ENCODE measurements around the gene EHF.
"Not testable (repeated sequence)": the region's sequence is repeated elsewhere in the genome, so short reads cannot be mapped to it uniquely, and the experiment has no call there.

The EHF gene

DNA sequence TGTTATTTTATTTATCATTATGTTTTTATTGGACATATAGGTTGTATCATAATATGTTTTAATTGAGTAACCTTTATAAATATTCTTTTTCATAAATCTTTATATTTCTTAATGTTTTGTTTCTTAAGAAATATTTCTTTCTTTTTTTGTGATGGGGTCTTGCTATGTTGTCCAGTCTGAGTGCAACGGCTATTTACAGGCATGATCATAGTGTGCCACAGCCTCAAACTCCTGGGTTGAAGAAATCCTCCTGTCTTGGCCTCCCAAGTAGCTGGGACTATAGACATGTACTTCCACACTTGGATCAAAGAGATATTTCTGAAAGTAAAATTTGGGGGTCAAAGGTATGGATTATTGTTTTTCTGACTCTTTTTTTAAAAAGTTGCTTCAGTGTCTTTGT, 53.1 kb downstream of the EHF start:
- no peak for DNase-seq

DNA sequence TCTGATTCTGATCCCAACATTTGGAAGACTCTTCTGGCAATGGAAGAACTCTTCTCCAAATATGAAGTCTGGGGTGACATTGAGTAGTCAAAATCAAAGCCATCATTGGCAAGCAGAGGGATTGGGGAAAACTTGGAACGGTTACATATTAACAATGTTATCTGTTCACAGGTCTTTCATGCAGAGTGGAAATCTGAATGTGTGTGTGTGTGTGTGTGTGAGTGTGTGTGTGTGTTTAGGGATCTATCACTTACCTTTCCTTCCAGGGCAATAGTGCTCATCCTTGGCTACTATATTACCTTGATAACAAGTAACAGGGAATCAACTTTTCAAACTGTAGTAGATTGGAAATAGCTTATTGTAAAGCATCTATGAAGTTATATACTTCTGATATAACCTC, 55.3 kb downstream of the EHF start:
- DNase-seq = no peak

DNA sequence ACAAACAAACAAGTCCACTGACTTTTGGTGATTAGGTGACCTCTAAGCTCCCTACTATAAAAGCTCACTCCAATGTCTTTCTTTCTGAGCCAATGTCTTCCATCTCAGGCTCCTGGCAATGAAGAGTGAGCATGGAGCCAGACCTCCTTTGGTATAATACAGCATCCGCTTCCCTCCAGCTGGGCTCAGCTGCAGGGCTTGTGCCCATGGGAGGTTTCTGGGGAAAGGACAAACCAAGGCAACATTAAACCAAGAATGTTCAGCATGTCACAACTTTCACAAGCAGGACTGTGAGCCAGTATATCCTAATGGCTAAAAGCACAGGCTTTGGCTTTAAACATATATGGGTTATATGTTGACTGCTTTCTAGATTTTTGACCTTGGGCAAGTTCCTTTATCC, 58.8 kb downstream of the EHF start:
- no peak for DNase-seq

DNA sequence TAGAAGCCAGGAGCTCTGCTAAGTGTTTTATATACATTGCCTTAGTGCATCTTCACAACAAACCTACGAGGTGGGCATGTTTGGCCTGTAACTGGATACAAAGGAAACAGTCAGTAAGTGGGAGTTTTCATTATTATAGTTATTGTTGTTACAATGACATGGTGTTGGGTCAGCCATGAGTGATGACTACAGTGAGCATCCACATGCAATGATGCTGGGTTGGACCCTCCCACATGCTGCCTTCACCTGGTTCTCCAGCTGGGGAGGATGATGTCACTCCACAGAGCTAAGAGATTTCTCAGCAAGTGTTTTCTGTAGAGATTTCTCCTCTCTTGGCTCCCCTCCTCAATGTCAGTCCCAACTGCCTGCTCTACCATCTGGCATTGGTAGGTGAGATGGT, 59.3 kb downstream of the EHF start:
- DNase-seq = no peak

DNA sequence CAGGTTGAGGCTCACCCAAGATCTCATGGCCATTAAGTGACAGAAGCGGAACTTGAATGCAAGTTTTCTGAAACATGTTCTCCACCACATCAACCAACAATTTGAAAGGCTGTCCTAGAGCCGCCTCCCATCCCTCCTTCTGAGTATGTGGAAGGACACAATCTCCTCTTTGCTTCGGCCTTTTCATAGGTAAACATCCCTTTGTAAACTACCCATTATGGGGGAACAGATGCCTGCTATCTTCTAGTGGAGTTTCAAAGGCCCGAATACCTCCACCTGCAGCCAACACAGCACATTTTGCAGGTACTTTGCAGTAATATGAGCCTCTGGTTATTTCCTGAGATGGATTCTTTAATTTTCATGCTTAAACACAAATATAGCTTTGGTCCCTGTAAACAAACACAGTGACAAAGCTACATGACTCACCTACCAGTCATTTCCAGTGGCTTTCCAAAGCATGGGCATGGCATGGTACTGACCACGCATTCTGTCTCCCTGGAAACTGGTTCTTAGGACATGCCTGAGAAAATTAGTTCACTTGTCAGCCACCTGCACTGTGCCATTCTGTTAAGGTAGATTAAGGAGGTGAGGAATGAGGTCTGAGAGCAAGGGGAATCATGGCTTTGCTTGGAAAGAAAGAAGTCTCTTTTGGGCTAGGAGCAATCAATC, 60.2 kb downstream of the EHF start:
- DNase-seq = no peak

DNA sequence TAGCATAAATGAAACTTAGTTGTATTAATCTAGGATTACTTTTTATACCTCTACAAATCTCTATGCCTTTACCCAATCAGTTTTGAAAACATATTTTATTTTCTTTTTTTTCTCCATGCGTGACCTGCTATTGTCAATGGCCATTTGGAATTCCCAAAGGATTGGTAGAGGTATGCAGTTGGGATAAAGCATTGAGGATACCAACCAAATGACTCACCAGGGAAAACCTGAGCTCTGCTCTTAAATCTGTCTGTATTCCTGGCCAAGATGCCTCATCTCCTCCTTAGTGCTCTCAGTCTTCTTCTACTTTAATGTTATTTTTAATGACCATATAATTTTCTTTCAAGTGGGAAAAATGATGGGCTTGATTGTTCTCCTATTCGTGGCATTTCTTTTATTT, 61.9 kb downstream of the EHF start:
- DNase-seq = no peak

DNA sequence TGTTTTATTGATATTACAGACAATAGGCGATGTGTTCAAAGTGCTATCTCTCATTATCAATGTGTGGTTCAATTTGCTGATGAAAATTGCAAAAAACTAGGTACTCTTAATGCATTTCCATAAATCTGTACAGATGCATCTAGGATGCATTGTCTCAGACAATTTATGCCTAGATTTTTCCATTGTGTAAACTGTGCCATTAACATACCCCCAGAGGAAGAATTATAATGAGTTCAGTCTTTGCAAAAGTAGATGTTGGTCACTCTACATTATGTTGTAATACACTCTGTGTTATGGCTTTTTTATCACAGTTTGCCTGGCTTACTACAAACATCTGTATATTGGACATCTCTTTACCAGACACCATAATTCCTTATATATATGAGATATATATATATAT, 62.5 kb downstream of the EHF start:
- DNase-seq = no peak

DNA sequence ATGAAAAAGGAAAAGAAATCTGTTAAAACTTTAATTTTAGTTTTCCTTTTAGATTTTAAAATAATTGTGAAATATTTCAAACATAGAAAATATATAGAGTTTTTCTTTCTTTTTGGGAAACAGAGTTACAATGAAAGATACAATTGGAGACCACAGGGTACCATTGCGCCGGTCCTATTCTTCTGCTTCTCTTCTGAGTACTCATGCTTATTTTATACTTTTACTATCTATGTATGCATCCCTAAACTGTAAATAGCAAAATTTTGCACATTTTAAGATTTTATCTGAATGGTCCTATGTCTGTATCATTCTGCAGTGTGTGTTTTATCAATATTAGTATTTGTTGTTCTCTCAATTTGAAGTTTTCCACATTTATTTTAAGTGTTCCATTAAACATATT, 65.0 kb downstream of the EHF start:
- DNase-seq = no peak

DNA sequence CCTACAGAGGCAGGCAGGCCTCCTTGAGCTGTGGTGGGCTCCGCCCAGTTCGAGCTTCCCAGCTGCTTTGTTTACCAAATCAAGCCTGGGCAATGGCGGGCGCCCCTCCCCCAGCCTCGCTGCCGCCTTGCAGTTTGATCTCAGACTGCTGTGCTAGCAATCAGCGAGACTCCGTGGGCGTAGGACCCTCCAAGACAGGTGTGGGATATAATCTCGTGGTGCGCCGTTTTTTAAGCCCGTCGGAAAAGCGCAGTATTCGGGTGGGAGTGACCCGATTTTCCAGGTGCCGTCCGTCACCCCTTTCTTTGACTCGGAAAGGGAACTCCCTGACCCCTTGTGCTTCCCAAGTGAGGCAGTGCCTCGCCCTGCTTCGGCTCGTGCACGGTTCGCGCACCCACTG, 71.4 kb downstream of the EHF start:
- not testable (repeated sequence) for DNase-seq

DNA sequence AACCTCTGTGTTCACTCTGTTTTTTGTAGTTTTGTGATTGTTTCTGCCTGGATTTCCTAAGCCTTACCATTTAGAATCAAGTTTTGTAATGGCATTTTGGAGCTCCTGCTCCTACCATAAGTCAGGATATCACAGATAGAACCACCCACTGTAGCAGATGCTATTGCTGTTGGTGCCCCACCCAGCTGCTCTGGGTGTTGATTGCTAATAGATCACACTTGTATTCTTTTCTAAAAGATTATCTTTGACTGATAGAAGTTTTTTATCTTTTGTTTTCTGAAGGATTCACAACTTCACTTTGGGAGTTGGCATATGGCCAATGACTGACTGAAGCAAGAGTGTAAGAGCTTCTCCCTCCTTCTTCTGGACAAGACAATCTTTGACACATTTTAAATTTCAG, 76.0 kb downstream of the EHF start:
- no peak for DNase-seq

DNA sequence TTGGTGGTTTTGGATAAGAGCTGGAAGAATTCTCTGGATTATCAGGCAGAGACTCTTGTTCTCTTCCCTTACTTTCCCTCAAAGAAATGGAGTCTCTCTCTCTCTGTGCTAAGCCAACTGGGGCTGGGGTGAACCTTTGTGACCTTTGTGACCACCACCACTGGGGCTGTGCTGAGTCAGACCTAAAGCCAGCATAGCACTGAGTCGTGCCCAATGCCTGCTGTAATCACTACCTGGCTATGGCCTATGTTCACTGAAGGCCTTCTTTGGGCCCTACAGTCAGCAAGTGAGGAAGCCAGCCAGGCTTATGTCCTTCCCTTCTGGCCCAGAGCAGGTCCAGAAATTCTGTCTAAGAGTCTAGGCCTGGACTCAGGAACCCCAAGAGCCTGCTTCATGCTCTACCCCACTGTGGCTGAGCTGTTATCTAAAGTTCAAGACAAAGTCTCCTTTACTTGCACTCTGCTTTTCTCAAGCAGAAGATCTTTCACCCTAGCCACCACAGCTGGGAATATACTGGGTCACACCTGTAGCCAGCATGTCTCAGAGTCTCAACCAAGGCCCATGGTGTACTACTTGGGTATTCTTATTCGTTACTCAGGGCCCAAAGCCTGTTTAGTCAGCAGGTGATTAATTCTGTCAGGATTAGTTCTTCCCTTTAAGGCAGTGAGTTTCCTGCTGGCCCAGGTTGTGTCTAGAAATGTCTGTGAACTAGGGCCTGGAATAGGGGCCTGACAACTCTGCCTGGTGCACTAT, 86.0 kb downstream of the EHF start:
- DNase-seq = peak in 1 of 2 experiments; percentile 1

DNA sequence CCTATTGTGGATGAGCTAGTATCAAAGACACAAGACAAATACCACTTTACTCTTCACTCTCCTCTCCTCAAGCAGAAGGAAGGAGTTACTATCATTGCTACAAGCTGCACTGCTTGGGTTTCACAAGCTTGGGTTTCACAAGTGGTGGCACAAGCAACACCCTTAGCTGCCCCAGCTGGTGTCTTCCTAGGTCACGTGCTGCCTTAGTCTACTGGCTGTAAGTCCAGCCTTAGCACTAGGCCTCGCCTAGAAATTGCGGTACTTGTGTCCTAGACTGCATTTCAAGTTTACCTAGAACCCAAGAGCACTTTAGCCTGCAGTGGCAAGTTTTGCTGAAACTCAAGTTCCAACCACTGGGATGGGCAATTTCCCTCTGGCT, 86.6 kb downstream of the EHF start:
- peak; percentile 41 to 44 for DNase-seq

All from AML-193 (cell line).